Neural cell (in vitro differentiated cells): Measurements from ENCODE around the gene IPP.
"Not testable (repeated sequence)": the region's sequence is repeated elsewhere in the genome, so short reads cannot be mapped to it uniquely, and the experiment has no call there.

Experiments used
- EZH2 ChIP-seq: fragments of 200-600, 300-800 bp; shearing (Covaris generic), sonication (generic); IDR thresholded peaks from 2 replicates; pipeline ENCODE4 v1.6.1; 2014; ENCODE audit warnings: antibody characterized with exemption, low read length, borderline replicate concordance, mild to moderate bottlenecking; ENCODE audit not compliant: insufficient read depth, poor library complexity, severe bottlenecking
- MXI1 ChIP-seq: fragments of 450-650 bp; conservative IDR thresholded peaks from 2 replicates; pipeline ENCODE4 v1.6.1; 2014; ENCODE audit warnings: antibody characterized with exemption, mild to moderate bottlenecking; ENCODE audit not compliant: poor library complexity, severe bottlenecking
- RAD21 ChIP-seq: fragments of 450-650 bp; conservative IDR thresholded peaks from 2 replicates; pipeline ENCODE4 v1.6.1; 2014; ENCODE audit warnings: antibody characterized with exemption, mild to moderate bottlenecking, moderate library complexity
- TAF1 ChIP-seq: IDR thresholded peaks from 2 replicates; pipeline ENCODE4 v1.6.1; 2012; ENCODE audit warnings: low read depth
- TF ChIP-seq, protein P1 (sequence below): fragments of 450-650 bp; IDR thresholded peaks from 2 replicates; pipeline ENCODE4 v1.5.1; 2014; ENCODE audit warnings: antibody characterized with exemption, mild to moderate bottlenecking, moderate library complexity; ENCODE audit not compliant: poor library complexity, severe bottlenecking
- TF ChIP-seq, protein P2 (sequence below): IDR thresholded peaks from 2 replicates; pipeline ENCODE4 v1.6.1; 2012; ENCODE audit warnings: borderline replicate concordance

DNA sequence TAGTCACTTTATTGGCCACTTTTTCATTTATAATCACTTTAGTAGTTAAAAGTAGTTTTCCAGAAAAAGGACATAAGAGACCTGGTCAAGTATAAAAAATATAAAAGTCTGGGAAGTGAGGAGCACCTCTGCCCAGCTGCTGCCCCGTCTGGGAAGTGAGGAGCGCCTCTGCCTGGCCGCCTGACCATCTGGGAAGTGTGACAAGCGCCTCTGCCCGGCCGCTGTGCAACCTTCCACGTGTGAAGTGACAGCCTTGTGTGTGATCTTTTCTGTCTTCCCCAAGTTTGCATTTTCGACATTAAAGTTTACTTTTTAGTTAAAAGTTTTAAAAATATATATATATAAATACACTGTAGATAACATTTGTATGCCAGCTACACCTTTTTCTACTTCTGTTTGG, 56.6 kb downstream of the IPP start:
- TF ChIP-seq, protein P1, sequence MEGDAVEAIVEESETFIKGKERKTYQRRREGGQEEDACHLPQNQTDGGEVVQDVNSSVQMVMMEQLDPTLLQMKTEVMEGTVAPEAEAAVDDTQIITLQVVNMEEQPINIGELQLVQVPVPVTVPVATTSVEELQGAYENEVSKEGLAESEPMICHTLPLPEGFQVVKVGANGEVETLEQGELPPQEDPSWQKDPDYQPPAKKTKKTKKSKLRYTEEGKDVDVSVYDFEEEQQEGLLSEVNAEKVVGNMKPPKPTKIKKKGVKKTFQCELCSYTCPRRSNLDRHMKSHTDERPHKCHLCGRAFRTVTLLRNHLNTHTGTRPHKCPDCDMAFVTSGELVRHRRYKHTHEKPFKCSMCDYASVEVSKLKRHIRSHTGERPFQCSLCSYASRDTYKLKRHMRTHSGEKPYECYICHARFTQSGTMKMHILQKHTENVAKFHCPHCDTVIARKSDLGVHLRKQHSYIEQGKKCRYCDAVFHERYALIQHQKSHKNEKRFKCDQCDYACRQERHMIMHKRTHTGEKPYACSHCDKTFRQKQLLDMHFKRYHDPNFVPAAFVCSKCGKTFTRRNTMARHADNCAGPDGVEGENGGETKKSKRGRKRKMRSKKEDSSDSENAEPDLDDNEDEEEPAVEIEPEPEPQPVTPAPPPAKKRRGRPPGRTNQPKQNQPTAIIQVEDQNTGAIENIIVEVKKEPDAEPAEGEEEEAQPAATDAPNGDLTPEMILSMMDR: not testable (repeated sequence)
- not testable (repeated sequence) for TF ChIP-seq EZH2, TAF1, RAD21, MXI1
- TF ChIP-seq, protein P2, sequence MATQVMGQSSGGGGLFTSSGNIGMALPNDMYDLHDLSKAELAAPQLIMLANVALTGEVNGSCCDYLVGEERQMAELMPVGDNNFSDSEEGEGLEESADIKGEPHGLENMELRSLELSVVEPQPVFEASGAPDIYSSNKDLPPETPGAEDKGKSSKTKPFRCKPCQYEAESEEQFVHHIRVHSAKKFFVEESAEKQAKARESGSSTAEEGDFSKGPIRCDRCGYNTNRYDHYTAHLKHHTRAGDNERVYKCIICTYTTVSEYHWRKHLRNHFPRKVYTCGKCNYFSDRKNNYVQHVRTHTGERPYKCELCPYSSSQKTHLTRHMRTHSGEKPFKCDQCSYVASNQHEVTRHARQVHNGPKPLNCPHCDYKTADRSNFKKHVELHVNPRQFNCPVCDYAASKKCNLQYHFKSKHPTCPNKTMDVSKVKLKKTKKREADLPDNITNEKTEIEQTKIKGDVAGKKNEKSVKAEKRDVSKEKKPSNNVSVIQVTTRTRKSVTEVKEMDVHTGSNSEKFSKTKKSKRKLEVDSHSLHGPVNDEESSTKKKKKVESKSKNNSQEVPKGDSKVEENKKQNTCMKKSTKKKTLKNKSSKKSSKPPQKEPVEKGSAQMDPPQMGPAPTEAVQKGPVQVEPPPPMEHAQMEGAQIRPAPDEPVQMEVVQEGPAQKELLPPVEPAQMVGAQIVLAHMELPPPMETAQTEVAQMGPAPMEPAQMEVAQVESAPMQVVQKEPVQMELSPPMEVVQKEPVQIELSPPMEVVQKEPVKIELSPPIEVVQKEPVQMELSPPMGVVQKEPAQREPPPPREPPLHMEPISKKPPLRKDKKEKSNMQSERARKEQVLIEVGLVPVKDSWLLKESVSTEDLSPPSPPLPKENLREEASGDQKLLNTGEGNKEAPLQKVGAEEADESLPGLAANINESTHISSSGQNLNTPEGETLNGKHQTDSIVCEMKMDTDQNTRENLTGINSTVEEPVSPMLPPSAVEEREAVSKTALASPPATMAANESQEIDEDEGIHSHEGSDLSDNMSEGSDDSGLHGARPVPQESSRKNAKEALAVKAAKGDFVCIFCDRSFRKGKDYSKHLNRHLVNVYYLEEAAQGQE: not testable (repeated sequence)
